Aorta (tissue), 4 donors: ENCODE results near the gene SCAP. TPM values are rescaled to one million over a fixed set of nuclear protein-coding genes. Genes with fewer than 3 reads are reported as not detected.

ENCODE experiments used
- polyA plus RNA-seq, 2 donors: library from polyadenylated mRNA; stranded (reverse); fragments of 200-250 nt; gene quantifications; one replicate each; pipeline ENCODE4 v1.2.3, GENCODE V29; 2013
- total RNA-seq, 2 donors: library from RNA; stranded (reverse); fragmentation: NEBNext Ultra II Directional; extraction: Animal tissue kit (Norgen Biotek cat#: 25700); gene quantifications; one replicate each; pipeline ENCODE4 v1.2.1, GENCODE V29; 2021
- donor health status: healthy with polysubstance abuse.
- donor health status: Bipolar disorder and iron deficiency.
- donor health status: DM: no; HTN: no; CAD: no.
- donor health status: DM: yes; HTN: yes; CAD: no.

Gene SCAP
- total and polyA plus RNA-seq, 4 donors, result 13.9 to 66.1 (median 55.2) TPM

Other genes with a start within 250 kb of the SCAP start
- 1 to 10 TPM; 6.5 to 6.7 TPM for gene KIF9, start 193.1 kb downstream of the SCAP start, total RNA-seq
- gene KIF9, start 193.1 kb downstream of the SCAP start, polyA plus RNA-seq, result 10 to 100 TPM; 13.5 to 14.4 TPM
- 10 to 100 TPM; 22.9 to 26.7 TPM for gene KLHL18, start 193.0 kb downstream of the SCAP start, total RNA-seq
- 10 to 100 TPM in 1 of 2 donors, 1 to 10 TPM in 1; 9.0 to 20.3 TPM for gene KLHL18, start 193.0 kb downstream of the SCAP start, polyA plus RNA-seq
- 10 to 100 TPM; 38.9 to 44.0 TPM for gene PTPN23, start 94.9 kb downstream of the SCAP start, total RNA-seq
- 10 to 100 TPM in 1 of 2 donors, 1 to 10 TPM in 1; 7.1 to 17.7 TPM for gene PTPN23, start 94.9 kb downstream of the SCAP start, polyA plus RNA-seq
- gene ELP6, start 37.8 kb upstream of the SCAP start, total RNA-seq, result 10 to 100 TPM; 19.7 to 21.9 TPM
- 10 to 100 TPM; 27.1 to 29.3 TPM for gene ELP6, start 37.8 kb upstream of the SCAP start, polyA plus RNA-seq
- 1 to 10 TPM in 1 of 2 donors, under 1 TPM in 1; 0.81 to 7.0 TPM for gene CSPG5, start 102.9 kb upstream of the SCAP start, total RNA-seq
- gene CSPG5, start 102.9 kb upstream of the SCAP start, polyA plus RNA-seq, result under 1 TPM; 0.33 to 0.50 TPM